Activated CD4-positive, alpha-beta T cell treated with anti-CD3 and anti-CD28 coated beads for 48 hours (primary cell): ENCODE measurements around the gene TP53TG5.
"Not testable (repeated sequence)": the region's sequence is repeated elsewhere in the genome, so short reads cannot be mapped to it uniquely, and the experiment has no call there.

Experiments
- DNase-seq: peaks from one replicate; pipeline ENCODE4 v3.0.0-alpha.2; 2020

TP53TG5 gene

GRCh38 chr20:45366192-45366591, 11.9 kb downstream of the TP53TG5 start:
- no peak for DNase-seq

GRCh38 chr20:45365444-45365970, 12.6 kb downstream of the TP53TG5 start:
- DNase-seq, result no peak

GRCh38 chr20:45363611-45364492, 14.3 kb downstream of the TP53TG5 start:
- no peak for DNase-seq

GRCh38 chr20:45362804-45363610, 15.1 kb downstream of the TP53TG5 start, which contains the start of gene SYS1:
Gene SYS1, plus strand, starts transcription at chr20:45363156. Its CDS starts 376 bp downstream, at chr20:45363532.
- peak; percentile 99 for DNase-seq

GRCh38 chr20:45361793-45362192, 16.3 kb downstream of the TP53TG5 start:
- no peak for DNase-seq

- no peak for DNase-seq
Measured at GRCh38 chr20:45359406-45360148, 18.5 kb downstream of the TP53TG5 start.

- DNase-seq, result no peak
Measured at GRCh38 chr20:45359069-45359405, 19.1 kb downstream of the TP53TG5 start.

- no peak for DNase-seq
Measured at GRCh38 chr20:45358282-45359068, 19.6 kb downstream of the TP53TG5 start.

- peak; percentile 25 for DNase-seq
Measured at GRCh38 chr20:45355209-45356084, 22.7 kb downstream of the TP53TG5 start.

GRCh38 chr20:45354423-45355208, 23.5 kb downstream of the TP53TG5 start:
- DNase-seq, result peak; percentile 48

GRCh38 chr20:45353746-45354145, 24.4 kb downstream of the TP53TG5 start:
- DNase-seq, result no peak

- no peak for DNase-seq
Measured at GRCh38 chr20:45352729-45353128, 25.4 kb downstream of the TP53TG5 start.

- not testable (repeated sequence) for DNase-seq
Measured at GRCh38 chr20:45350795-45351194, 27.3 kb downstream of the TP53TG5 start.

- no peak for DNase-seq
Measured at GRCh38 chr20:45350217-45350616, 27.9 kb downstream of the TP53TG5 start.

GRCh38 chr20:45347936-45348778, 30.0 kb downstream of the TP53TG5 start, which contains the start of gene SDC4:
Gene SDC4, minus strand, starts transcription at chr20:45348424. Its CDS starts 40 bp downstream, at chr20:45348384.
- peak; percentile 74 for DNase-seq

GRCh38 chr20:45347297-45347935, 30.7 kb downstream of the TP53TG5 start:
- no peak for DNase-seq

- DNase-seq, result no peak
Measured at GRCh38 chr20:45346851-45347250, 31.3 kb downstream of the TP53TG5 start.

GRCh38 chr20:45346291-45346718, 31.8 kb downstream of the TP53TG5 start:
- DNase-seq, result no peak
